Subcutaneous abdominal adipose tissue (tissue), 5 donors: ENCODE measurements around the gene PRKAR1B.
"Not testable (repeated sequence)": the region's sequence is repeated elsewhere in the genome, so short reads cannot be mapped to it uniquely, and the experiment has no call there.

ENCODE experiments used
- H3K27ac ChIP-seq: one replicate; pipeline ENCODE4 v1.7.0; 2013; ENCODE audit warnings: low read depth, mild to moderate bottlenecking, inconsistent platforms, low read length, moderate library complexity
- H3K27me3 ChIP-seq, 5 donors: one replicate each; pipeline ENCODE4 v1.7.0; 2013; ENCODE audit warnings: low read length in 5 of 5, inconsistent platforms in 1 of 5; ENCODE audit not compliant: control insufficient read depth in 5 of 5, insufficient read depth in 4 of 5
- H3K36me3 ChIP-seq, 5 donors: one replicate each; pipeline ENCODE4 v1.7.0; 2013; ENCODE audit warnings: low read length in 5 of 5; ENCODE audit not compliant: control insufficient read depth in 5 of 5, insufficient read depth in 5 of 5
- H3K4me1 ChIP-seq, 5 donors: one replicate each; pipeline ENCODE4 v1.7.0; 2013; ENCODE audit warnings: low read length in 5 of 5, mild to moderate bottlenecking in 3 of 5, moderate library complexity in 1 of 5; ENCODE audit not compliant: control insufficient read depth in 5 of 5, insufficient read depth in 5 of 5
- H3K4me3 ChIP-seq, 5 donors: one replicate each; pipeline ENCODE4 v1.7.0; 2013; ENCODE audit warnings: low read length in 5 of 5, low read depth in 1 of 5
- H3K9ac ChIP-seq, 5 donors: one replicate each; pipeline ENCODE4 v1.7.0; 2013; ENCODE audit warnings: low read length in 5 of 5, mild to moderate bottlenecking in 4 of 5, moderate library complexity in 3 of 5
- H3K9me3 ChIP-seq, 5 donors: one replicate each; pipeline ENCODE4 v1.7.0; 2013; ENCODE audit warnings: low read length in 5 of 5; ENCODE audit not compliant: control insufficient read depth in 5 of 5
- donor health status: healthy.
- donor health status: healthy.
- donor health status: healthy.
- donor health status: healthy.
- donor health status: healthy.

Gene PRKAR1B

GRCh38 chr7:750111-750905 is 23.2 kb upstream of the PRKAR1B start:
- no peak overlapping the region for H3K9ac ChIP-seq
- no peaks in the 10 kb centered on the region for H3K9me3 ChIP-seq
- H3K4me1 ChIP-seq: peaks cover 0 to 2% (median 0%) of the 10 kb centered on the region in 5 donors
- no peaks in the 10 kb centered on the region for H3K27me3 ChIP-seq
- H3K27ac ChIP-seq: no peak overlapping the region
- peaks cover 0 to 57% (median 36%) of the 10 kb centered on the region in 5 donors for H3K36me3 ChIP-seq
- H3K4me3 ChIP-seq: no peak overlapping the region

- Histone ChIP-seq H3K9ac (no peak overlapping the region), H3K4me3 (no peak overlapping the region), H3K9me3 (no peaks in the 10 kb centered on the region), H3K27ac (no peak overlapping the region), H3K4me1 (peaks cover 0 to 2% (median 0%) of the 10 kb centered on the region in 5 donors), H3K27me3 (no peaks in the 10 kb centered on the region), H3K36me3 (peaks cover 0 to 53% (median 34%) of the 10 kb centered on the region in 5 donors)
These were observed 22.1 kb upstream of the PRKAR1B start for GRCh38 chr7:749140-749551.

GRCh38 chr7:748446-748845 is 21.4 kb upstream of the PRKAR1B start:
- H3K27ac ChIP-seq: no peak overlapping the region
- no peaks in the 10 kb centered on the region for H3K9me3 ChIP-seq
- H3K36me3 ChIP-seq: peaks cover 0 to 46% (median 30%) of the 10 kb centered on the region in 5 donors
- H3K4me1 ChIP-seq: peaks cover 0 to 2% (median 0%) of the 10 kb centered on the region in 5 donors
- no peak overlapping the region for H3K9ac ChIP-seq
- H3K4me3 ChIP-seq: no peak overlapping the region
- H3K27me3 ChIP-seq: no peaks in the 10 kb centered on the region

- no peak overlapping the region for H3K27ac ChIP-seq
These were observed 20.1 kb upstream of the PRKAR1B start for GRCh38 chr7:747186-747585.

GRCh38 chr7:746155-747061 is 19.3 kb upstream of the PRKAR1B start:
- Histone ChIP-seq H3K27me3 (no peaks in the 10 kb centered on the region), H3K27ac (no peak overlapping the region), H3K4me3 (no peak overlapping the region), H3K9ac (no peak overlapping the region), H3K36me3 (peaks cover 0 to 42% (median 36%) of the 10 kb centered on the region in 5 donors), H3K4me1 (peaks cover 0 to 2% (median 0%) of the 10 kb centered on the region in 5 donors), H3K9me3 (no peaks in the 10 kb centered on the region)

More at GRCh38 chr7:747186-747585, 20.1 kb upstream of the PRKAR1B start:
- Histone ChIP-seq H3K27me3 (no peaks in the 10 kb centered on the region), H3K4me3 (no peak overlapping the region), H3K9me3 (no peaks in the 10 kb centered on the region), H3K4me1 (peaks cover 0 to 2% (median 0%) of the 10 kb centered on the region in 5 donors), H3K9ac (no peak overlapping the region), H3K36me3 (peaks cover 0 to 39% (median 31%) of the 10 kb centered on the region in 5 donors)

- Histone ChIP-seq H3K9ac (no peak overlapping the region), H3K4me1 (peaks cover 0 to 2% (median 0%) of the 10 kb centered on the region in 5 donors), H3K36me3 (peaks cover 0 to 50% (median 42%) of the 10 kb centered on the region in 5 donors), H3K27ac (no peak overlapping the region), H3K27me3 (no peaks in the 10 kb centered on the region), H3K9me3 (no peaks in the 10 kb centered on the region), H3K4me3 (no peak overlapping the region)
These were observed 18.5 kb upstream of the PRKAR1B start for GRCh38 chr7:745431-746154.

- no peaks in the 10 kb centered on the region for H3K27me3 ChIP-seq
- H3K36me3 ChIP-seq: peaks cover 0 to 51% (median 43%) of the 10 kb centered on the region in 5 donors
- no peak overlapping the region for H3K27ac ChIP-seq
- H3K4me1 ChIP-seq: peaks cover 0 to 2% (median 0%) of the 10 kb centered on the region in 5 donors
- H3K4me3 ChIP-seq: no peak overlapping the region
- no peaks in the 10 kb centered on the region for H3K9me3 ChIP-seq
- H3K9ac ChIP-seq: no peak overlapping the region
These were observed 17.9 kb upstream of the PRKAR1B start for GRCh38 chr7:744854-745430.

GRCh38 chr7:744128-744520 is 17.0 kb upstream of the PRKAR1B start:
- not testable (repeated sequence) for H3K27ac ChIP-seq, H3K27me3 ChIP-seq, H3K9ac ChIP-seq, H3K4me3 ChIP-seq, H3K9me3 ChIP-seq, H3K4me1 ChIP-seq
- H3K36me3 ChIP-seq: peaks cover 0 to 58% (median 43%) of the 10 kb centered on the region in 5 donors

- H3K9ac ChIP-seq, H3K9me3 ChIP-seq, H3K27me3 ChIP-seq, H3K4me1 ChIP-seq, H3K4me3 ChIP-seq, H3K27ac ChIP-seq: not testable (repeated sequence)
- H3K36me3 ChIP-seq: peaks cover 0 to 58% (median 43%) of the 10 kb centered on the region in 5 donors
These were observed 16.5 kb upstream of the PRKAR1B start for GRCh38 chr7:743341-744127.
